WTC11 (cell line): Measurements from ENCODE around the gene PTPMT1.

ENCODE experiments used
- ARID4B ChIP-seq: sonication (generic); formaldehyde crosslinking; IDR thresholded peaks from 2 replicates; pipeline ENCODE4 v1.8.0; 2023; ENCODE audit warnings: missing genetic modification reagents, mild to moderate bottlenecking, borderline replicate concordance
- ATF1 ChIP-seq: sonication (generic); formaldehyde crosslinking; IDR thresholded peaks from 2 replicates; pipeline ENCODE4 v1.8.1; 2023; ENCODE audit warnings: mild to moderate bottlenecking, moderate library complexity, missing genetic modification reagents
- CTCF ChIP-seq: fragments of 200-600 bp; IDR thresholded peaks from 2 replicates; pipeline ENCODE4 v1.8.0; 2022; ENCODE audit warnings: antibody characterized with exemption
- GRHL2 ChIP-seq: fragments of 250-450 bp; sonication (Bioruptor Pico); IDR thresholded peaks from 2 replicates; pipeline ENCODE4 v1.8.0; 2022; ENCODE audit warnings: mild to moderate bottlenecking, moderate library complexity; ENCODE audit not compliant: insufficient replicate concordance, severe bottlenecking
- MAX ChIP-seq: sonication (generic); formaldehyde crosslinking; IDR thresholded peaks from 2 replicates; pipeline ENCODE4 v1.8.0; 2022; ENCODE audit warnings: mild to moderate bottlenecking, missing genetic modification reagents
- NFE2L1 ChIP-seq: sonication (generic); formaldehyde crosslinking; IDR thresholded peaks from 2 replicates; pipeline ENCODE4 v1.8.1; 2023; ENCODE audit warnings: missing genetic modification reagents
- PREB ChIP-seq: sonication (generic); formaldehyde crosslinking; IDR thresholded peaks from 2 replicates; pipeline ENCODE4 v1.8.1; 2022; ENCODE audit warnings: mild to moderate bottlenecking, missing genetic modification reagents, moderate library complexity, borderline replicate concordance
- SP1 ChIP-seq: sonication (generic); formaldehyde crosslinking; conservative IDR thresholded peaks from 2 replicates; pipeline ENCODE4 v1.8.1; 2022; ENCODE audit warnings: missing genetic modification reagents
- STAT6 ChIP-seq: sonication (generic); formaldehyde crosslinking; conservative IDR thresholded peaks from 2 replicates; pipeline ENCODE4 v1.8.1; 2023; ENCODE audit warnings: mild to moderate bottlenecking, low read depth, missing genetic modification reagents, moderate library complexity
- ZNF232 ChIP-seq: sonication (generic); formaldehyde crosslinking; IDR thresholded peaks from 2 replicates; pipeline ENCODE4 v1.8.0; 2022; ENCODE audit warnings: mild to moderate bottlenecking, missing genetic modification reagents
- ZNF671 ChIP-seq: fragments of 250-450 bp; sonication (Bioruptor Pico); IDR thresholded peaks from 2 replicates; pipeline ENCODE4 v1.8.0; 2021; ENCODE audit warnings: mild to moderate bottlenecking

- TF ChIP-seq NFE2L1 (CRISPR knock-in tag) (no peak), CTCF (no peak), SP1 (CRISPR knock-in tag) (no peak), STAT6 (CRISPR knock-in tag) (no peak), ATF1 (CRISPR knock-in tag) (no peak), MAX (CRISPR knock-in tag) (no peak), ARID4B (no peak), ZNF232 (no peak), ZNF671 (CRISPR knock-in tag) (no peak), PREB (no peak), GRHL2 (CRISPR knock-in tag) (no peak)
These were observed 28.8 kb downstream of the PTPMT1 start, which contains the start of gene C1QTNF4 for GRCh38 chr11:47593934-47594855.
